Heart left ventricle (tissue), 16 donors: ENCODE results near the gene LIMD2. TPM values are rescaled to one million over a fixed set of nuclear protein-coding genes. Genes with fewer than 3 reads are reported as not detected.

Experiments used
- ATAC-seq, 4 donors: fragments of 200-7000 bp; cut with Tn5 transposase; one replicate each; pipeline ENCODE4 v1.9.1; 2020 to 2022; ENCODE audit warnings: moderate library complexity in 4 of 4, mild to moderate bottlenecking in 3 of 4, moderate number of reproducible peaks in 1 of 4
- DNase-seq, 5 donors: peaks; one replicate each; pipeline ENCODE4 v3.0.0-alpha.2; 2020
- H3K27ac ChIP-seq, 12 donors: fragments of 200-600 bp; sonication (generic) in 4 of 12; one replicate each; pipeline versions ENCODE4 v1.5.0 to v1.8.0; 2016 to 2022; ENCODE audit warnings: mild to moderate bottlenecking in 2 of 12
- H3K27me3 ChIP-seq, 9 donors: fragments of 200-600 bp; sonication (generic) in 2 of 9; one replicate each; pipeline versions ENCODE4 v1.5.1 to v1.8.0; 2016 to 2022; ENCODE audit warnings: mild to moderate bottlenecking in 3 of 9
- H3K36me3 ChIP-seq, 9 donors: fragments of 200-600 bp; sonication (generic) in 2 of 9; one replicate each; pipeline versions ENCODE4 v1.5.0 to v1.8.0; 2018 to 2022; ENCODE audit warnings: mild to moderate bottlenecking in 2 of 9
- H3K4me1 ChIP-seq, 12 donors: fragments of 200-600 bp; sonication (generic) in 4 of 12; one replicate each; pipeline versions ENCODE4 v1.5.0 to v1.8.0; 2016 to 2022; ENCODE audit warnings: mild to moderate bottlenecking in 3 of 12
- H3K4me3 ChIP-seq, 12 donors: fragments of 200-600 bp; sonication (generic) in 4 of 12; one replicate each; pipeline versions ENCODE4 v1.5.0 to v1.8.0; 2017 to 2022; ENCODE audit warnings: mild to moderate bottlenecking in 9 of 12, moderate library complexity in 4 of 12
- H3K9me3 ChIP-seq, 12 donors: fragments of 200-600 bp; sonication (generic) in 4 of 12; one replicate each; pipeline versions ENCODE4 v1.5.0 to v1.8.0; 2016 to 2022; ENCODE audit warnings: mild to moderate bottlenecking in 1 of 12
- POLR2A ChIP-seq, 2 donors: fragments of 450-650 bp; IDR thresholded peaks; one replicate each; pipeline ENCODE4 v1.6.1; 2017; ENCODE audit warnings: antibody characterized with exemption in 2 of 2, mild to moderate bottlenecking in 2 of 2, moderate library complexity in 2 of 2
- WGBS, 4 donors: extraction: QIAGEN DNeasy Blood & Tissue Kit in 2 of 4; methylation state at CpG; one replicate each; pipeline versions ENCODE4 v1.1.5 to v1.1.7; 2013 to 2018; 5-methylcytosine and 5-hydroxymethylcytosine counted together
- intact Hi-C, 10 donors: fragments of 100-400 bp; cut with DNase I; formaldehyde crosslinking; loops; one replicate each; pipeline versions ENCODE4 v1.11.1 to v1.14.2; 2022
- polyA plus RNA-seq, 2 donors: library from polyadenylated mRNA; stranded (reverse); fragments of 200-250 nt; gene quantifications; one replicate each; pipeline ENCODE4 v1.2.3, GENCODE V29; 2013
- total RNA-seq, 9 donors: library from RNA; depleted of rRNA in 2 of 9; stranded (reverse); fragments of >200 nt in 2 of 9; fragmentation: NEBNext Ultra II Directional in 3 of 9; extraction: Animal tissue kit (Norgen Biotek cat#: 25700) in 3 of 9; gene quantifications; one replicate each; pipeline versions ENCODE4 v1.1.0 to v1.2.4, GENCODE V29; 2016 to 2023
- TF ChIP-seq, protein P1 (sequence below), 12 donors: fragments of 200-600 bp; sonication (generic) in 4 of 12; IDR thresholded peaks; one replicate each; pipeline versions ENCODE4 v1.5.0 to v1.8.0; 2018 to 2022; ENCODE audit warnings: antibody characterized with exemption in 12 of 12, mild to moderate bottlenecking in 5 of 12
- donor health status: ischemic (EF 13 %, LVEDD 7.1; RV severe dilation, severe dysfunction).
- donor health status: healthy with polysubstance abuse.
- donor health status: DM: no; HTN: yes; CAD: no.
- donor health status: DM: no; HTN: no; CAD: no.
- donor health status: ischemic (EF 25% LVEDD 6.9; RV normal size, moderate dysfunction).
- donor health status: ischemic (EF 25% LVEDD 5.7; RV mildly dilated, moderate dysfunction).
- donor health status: healthy.
- donor health status: DM: yes; HTN: yes; CAD: no.
- donor health status: ischemic (EF 35%, LVEDD 5.7; RV mildly dilated, moderate dysfunction).
- donor health status: nonischemic (EF 11% LVEDD 7.7; RV severe dilation, severe dysfunction).
- donor health status: DM: yes; HTN: yes; CAD: no.
- donor health status: PGD.
- donor health status: ischemic (EF 29% LVEDD 5.4; RV normal size, mild dysfunction).
- donor health status: nonischemic (EF 23%, LVEDD 6.1; RV moderate dilation, normal function).

LIMD2 gene
- total and polyA plus RNA-seq, 11 donors, result 1.9 to 48.0 (median 3.5) TPM

DNA sequence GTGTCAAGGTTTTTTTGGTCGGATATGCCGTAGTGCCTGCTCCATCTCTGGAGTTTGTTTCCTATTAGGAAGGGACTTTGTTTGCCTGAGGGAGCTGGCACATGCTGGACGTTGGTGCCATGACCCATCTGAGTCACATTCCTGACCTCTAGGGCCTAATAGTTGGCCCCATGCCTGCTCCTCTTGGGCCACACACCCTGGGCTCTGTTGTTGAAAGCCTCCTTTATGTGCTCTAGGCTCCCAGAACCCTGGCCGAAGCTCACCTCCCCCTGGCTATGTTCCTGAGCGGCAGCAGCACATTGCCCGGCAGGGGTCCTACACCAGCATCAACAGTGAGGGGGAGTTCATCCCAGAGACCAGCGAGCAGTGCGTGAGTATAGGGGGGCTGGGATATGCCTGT, 18.4 kb downstream of the LIMD2 start:
- intact Hi-C loops, result loop anchor here in 1 of 10 donors (10.0 kb wide), 1 partner anchor 257 kb away; no protein-coding TSS in a partner anchor
- peaks cover 0 to 50% (median 21%) of the 10 kb centered on the region in 12 donors for H3K4me1 ChIP-seq
- WGBS, 4 donors, result 65 to 79% (median 73%) methylated on average over 7 to 8 of the region's 8 CpGs
- H3K27ac ChIP-seq, result peak overlapping the region in 1 of 12 donors; percentile 55
- no peak overlapping the region for H3K4me3 ChIP-seq
- peaks cover 0 to 97% (median 84%) of the 10 kb centered on the region in 9 donors for H3K36me3 ChIP-seq
- DNase-seq (peak in 1 of 5 donors; percentile 23), ATAC-seq (peak in 1 of 4 donors; percentile 37)
- TF ChIP-seq POLR2A (IDR thresholded peaks at IDR 0.05), result no peak
- TF ChIP-seq, protein P1, sequence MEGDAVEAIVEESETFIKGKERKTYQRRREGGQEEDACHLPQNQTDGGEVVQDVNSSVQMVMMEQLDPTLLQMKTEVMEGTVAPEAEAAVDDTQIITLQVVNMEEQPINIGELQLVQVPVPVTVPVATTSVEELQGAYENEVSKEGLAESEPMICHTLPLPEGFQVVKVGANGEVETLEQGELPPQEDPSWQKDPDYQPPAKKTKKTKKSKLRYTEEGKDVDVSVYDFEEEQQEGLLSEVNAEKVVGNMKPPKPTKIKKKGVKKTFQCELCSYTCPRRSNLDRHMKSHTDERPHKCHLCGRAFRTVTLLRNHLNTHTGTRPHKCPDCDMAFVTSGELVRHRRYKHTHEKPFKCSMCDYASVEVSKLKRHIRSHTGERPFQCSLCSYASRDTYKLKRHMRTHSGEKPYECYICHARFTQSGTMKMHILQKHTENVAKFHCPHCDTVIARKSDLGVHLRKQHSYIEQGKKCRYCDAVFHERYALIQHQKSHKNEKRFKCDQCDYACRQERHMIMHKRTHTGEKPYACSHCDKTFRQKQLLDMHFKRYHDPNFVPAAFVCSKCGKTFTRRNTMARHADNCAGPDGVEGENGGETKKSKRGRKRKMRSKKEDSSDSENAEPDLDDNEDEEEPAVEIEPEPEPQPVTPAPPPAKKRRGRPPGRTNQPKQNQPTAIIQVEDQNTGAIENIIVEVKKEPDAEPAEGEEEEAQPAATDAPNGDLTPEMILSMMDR (IDR thresholded peaks at IDR 0.05), result no peak
- no peaks in the 10 kb centered on the region for H3K9me3 ChIP-seq
- H3K27me3 ChIP-seq, result no peaks in the 10 kb centered on the region

DNA sequence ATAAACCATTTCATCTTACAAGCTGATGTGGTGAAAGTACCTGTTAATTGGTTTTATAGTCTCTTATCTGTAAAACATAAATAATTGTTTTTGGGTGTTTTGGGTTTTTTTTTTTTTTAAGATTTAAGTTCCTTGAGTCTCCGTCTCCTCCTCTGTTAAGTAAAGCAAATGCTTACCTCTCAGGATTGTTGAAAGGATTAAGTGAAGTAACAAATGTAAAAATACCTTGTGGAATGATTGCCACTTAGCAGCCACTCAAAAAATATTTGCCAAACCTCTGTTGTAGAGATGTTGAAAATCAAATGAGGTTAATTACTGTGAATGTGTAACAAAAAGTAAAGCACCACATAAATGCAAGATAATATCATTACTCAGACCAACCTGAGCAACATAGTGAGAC, 19.2 kb downstream of the LIMD2 start:
- Histone ChIP-seq H3K27me3 (no peaks in the 10 kb centered on the region), H3K27ac (peak overlapping the region in 1 of 12 donors; percentile 55), H3K4me3 (no peak overlapping the region), H3K4me1 (peaks cover 0 to 59% (median 29%) of the 10 kb centered on the region in 12 donors), H3K9me3 (no peaks in the 10 kb centered on the region), H3K36me3 (peaks cover 0 to 91% (median 76%) of the 10 kb centered on the region in 9 donors)
- intact Hi-C loops, result loop anchor here in 1 of 10 donors (10.0 kb wide), 1 partner anchor 256 kb away; no protein-coding TSS in a partner anchor
- 74 to 94% (median 90%) methylated on average over 1 of the region's 1 CpG for WGBS, 4 donors
- no peak for DNase-seq
- no peak for ATAC-seq
- no peak for TF ChIP-seq POLR2A (IDR thresholded peaks at IDR 0.05)
- TF ChIP-seq, protein P1 (IDR thresholded peaks at IDR 0.05), result no peak

DNA sequence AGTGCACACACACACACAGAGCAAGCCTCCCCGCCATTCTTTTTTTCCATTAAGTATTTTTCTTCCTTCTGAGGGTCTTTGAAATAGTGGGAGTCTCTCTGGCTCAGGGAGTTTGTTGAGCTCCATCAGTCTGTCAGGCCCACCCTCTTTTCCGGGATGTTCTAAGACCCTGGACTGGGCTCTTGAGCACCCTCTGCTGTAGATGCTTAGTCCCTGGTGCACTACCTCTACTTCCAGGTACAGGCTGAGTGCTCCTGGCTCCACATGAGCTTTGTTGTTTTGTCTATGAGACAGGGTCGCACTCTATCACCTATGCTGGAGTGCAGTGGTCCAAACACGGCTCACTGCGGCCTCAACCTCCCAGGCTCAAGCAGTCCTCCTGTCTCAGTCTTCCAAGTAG, 20.7 kb downstream of the LIMD2 start:
- ATAC-seq (no peak), DNase-seq (no peak)
- no peak for TF ChIP-seq POLR2A (IDR thresholded peaks at IDR 0.05)
- TF ChIP-seq, protein P1 (IDR thresholded peaks at IDR 0.05), result no peak
- intact Hi-C loops, result loop anchor here in 4 of 10 donors (1.0 to 5.0 kb wide), 3 partner anchors 16 to 127 kb away; partner anchors contain the start of genes MAP3K3 (in 2 of the 4) and DCAF7 (in 1 of the 4)
- no peak overlapping the region for H3K4me3 ChIP-seq
- no peak overlapping the region for H3K27ac ChIP-seq
- 92 to 98% (median 95%) methylated on average over 5 of the region's 5 CpGs for WGBS, 4 donors
- H3K27me3 ChIP-seq, result no peaks in the 10 kb centered on the region
- H3K36me3 ChIP-seq, result peaks cover 0 to 77% (median 64%) of the 10 kb centered on the region in 9 donors
- H3K4me1 ChIP-seq, result peaks cover 3 to 67% (median 39%) of the 10 kb centered on the region in 12 donors
- H3K9me3 ChIP-seq, result no peaks in the 10 kb centered on the region

DNA sequence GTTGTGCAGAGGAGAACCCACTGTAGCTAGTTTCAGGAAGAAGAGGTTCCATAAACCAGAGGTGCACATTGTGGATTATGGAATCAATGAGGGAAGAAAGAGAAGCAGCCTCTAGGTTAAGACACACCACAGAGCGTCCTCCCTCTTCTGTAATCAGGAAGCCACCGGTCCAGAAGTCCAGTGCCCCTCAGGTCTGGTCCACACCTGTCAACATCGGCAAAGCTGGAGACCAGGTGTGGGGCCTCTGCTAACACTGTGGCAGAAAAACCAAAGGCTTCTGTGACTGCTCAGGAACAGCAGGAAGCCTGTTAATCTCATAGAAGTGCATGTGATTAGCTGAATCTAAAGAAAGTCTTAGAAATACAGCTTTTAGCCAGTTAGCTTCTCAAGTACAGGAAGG, 23.3 kb downstream of the LIMD2 start:
- no peak for DNase-seq
- no peak for ATAC-seq
- H3K4me1 ChIP-seq, result peaks cover 3 to 61% (median 41%) of the 10 kb centered on the region in 12 donors
- H3K27ac ChIP-seq, result peak overlapping the region in 10 of 12 donors; percentile 72 to 94 (median 88)
- peaks cover 0 to 77% (median 58%) of the 10 kb centered on the region in 9 donors for H3K36me3 ChIP-seq
- H3K9me3 ChIP-seq, result no peaks in the 10 kb centered on the region
- intact Hi-C loops, result loop anchor here in 3 of 10 donors (5.0 kb wide), 2 partner anchors 54 to 124 kb away; partner anchors contain the start of genes MAP3K3 (in 2 of the 3) and DCAF7 (in 1 of the 3)
- no peak overlapping the region for H3K4me3 ChIP-seq
- H3K27me3 ChIP-seq, result no peaks in the 10 kb centered on the region
- TF ChIP-seq, protein P1 (IDR thresholded peaks at IDR 0.05), result no peak
- TF ChIP-seq POLR2A (IDR thresholded peaks at IDR 0.05), result no peak
- WGBS, 4 donors, result 44 to 50% (median 47%) methylated on average over 3 of the region's 3 CpGs
